Measurements from ENCODE around the gene CASKIN2. TPM values are rescaled to one million over a fixed set of nuclear protein-coding genes. Genes with fewer than 3 reads are reported as not detected.

CASKIN2 gene
- total and polyA plus RNA-seq, 4 donors: 4.0 to 63.4 (median 35.2) TPM

GRCh38 chr17:75499313-75500022, 15.9 kb downstream of the CASKIN2 start:
- H3K27me3 ChIP-seq (ENCODE audit: control insufficient read depth in 1 of 2, insufficient read depth in 2 of 2, low read length in 1 of 2): no peaks in the 10 kb centered on the region
- no peak overlapping the region for H3K4me3 ChIP-seq (ENCODE audit: low read length in 2 of 2)
- WGBS, 2 donors: 47 to 51% methylated on average over 16 of the region's 16 CpGs
- no peak for DNase-seq
- intact Hi-C loops (cut with DNase I): no loop called here
- no peaks in the 10 kb centered on the region for H3K9me3 ChIP-seq (ENCODE audit: control insufficient read depth, low read length)
- ATAC-seq (ENCODE audit: low FRiP score): no peak
- H3K4me1 ChIP-seq (ENCODE audit: control insufficient read depth in 1 of 2, insufficient read depth in 2 of 2, low read length in 2 of 2): no peaks in the 10 kb centered on the region
- H3K36me3 ChIP-seq (ENCODE audit: control insufficient read depth in 1 of 2, insufficient read depth in 2 of 2, low read length in 1 of 2): peaks cover 0 to 4% of the 10 kb centered on the region in 2 donors
- no peak overlapping the region for H3K27ac ChIP-seq (ENCODE audit: low read depth in 1 of 2, low read length in 2 of 2)

- Histone ChIP-seq H3K27me3 (ENCODE audit: control insufficient read depth in 1 of 2, insufficient read depth in 2 of 2, low read length in 1 of 2) (no peaks in the 10 kb centered on the region), H3K36me3 (ENCODE audit: control insufficient read depth in 1 of 2, insufficient read depth in 2 of 2, low read length in 1 of 2) (peaks cover 0 to 4% of the 10 kb centered on the region in 2 donors), H3K27ac (ENCODE audit: low read depth in 1 of 2, low read length in 2 of 2) (no peak overlapping the region), H3K9me3 (ENCODE audit: control insufficient read depth, low read length) (no peaks in the 10 kb centered on the region), H3K4me3 (ENCODE audit: low read length in 2 of 2) (no peak overlapping the region), H3K4me1 (ENCODE audit: control insufficient read depth in 1 of 2, insufficient read depth in 2 of 2, low read length in 2 of 2) (no peaks in the 10 kb centered on the region)
- ATAC-seq (ENCODE audit: low FRiP score): no peak
- WGBS, 2 donors: 66 to 69% methylated on average over 13 to 16 of the region's 16 CpGs
- intact Hi-C loops (cut with DNase I): no loop called here
- no peak for DNase-seq
These were observed 16.6 kb downstream of the CASKIN2 start for GRCh38 chr17:75498726-75499213.

DNA sequence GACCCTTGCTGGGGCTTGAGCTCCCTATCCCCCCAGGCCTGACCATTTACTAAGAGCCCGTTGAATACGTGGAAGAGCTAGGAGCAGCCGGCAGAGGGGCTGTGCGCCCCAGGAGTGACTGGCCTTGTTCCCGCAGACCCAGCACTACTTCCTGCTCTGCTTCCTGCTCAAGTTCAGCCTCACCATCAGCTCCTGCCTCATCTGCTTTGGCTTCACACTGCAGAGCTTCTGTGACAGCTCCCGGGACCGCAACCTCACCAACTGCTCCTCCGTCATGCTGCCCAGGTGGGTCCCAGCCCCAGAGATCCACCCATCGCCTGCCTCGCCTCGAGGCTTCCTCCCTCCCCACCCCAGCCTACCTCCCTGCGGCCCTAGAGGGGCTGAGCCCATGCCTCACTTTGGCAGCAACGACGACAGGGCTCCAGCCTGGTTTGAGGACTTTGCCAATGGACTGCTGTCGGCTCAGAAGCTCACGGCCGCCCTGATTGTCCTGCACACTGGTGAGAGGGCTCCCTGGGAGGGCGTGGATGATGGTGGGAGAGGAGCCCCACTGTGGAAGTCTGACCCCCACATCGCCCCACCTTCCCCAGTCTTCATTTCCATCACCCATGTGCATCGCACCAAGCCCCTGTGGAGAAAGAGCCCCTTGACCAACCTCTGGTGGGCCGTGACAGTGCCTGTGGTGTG, 17.2 kb downstream of the CASKIN2 start:
- WGBS, 2 donors: 82 to 84% methylated on average over 21 of the region's 21 CpGs
- no peak for ATAC-seq (ENCODE audit: low FRiP score)
- DNase-seq: no peak
- H3K4me3 ChIP-seq (ENCODE audit: low read length in 2 of 2): no peak overlapping the region
- H3K9me3 ChIP-seq (ENCODE audit: control insufficient read depth, low read length): no peaks in the 10 kb centered on the region
- H3K36me3 ChIP-seq (ENCODE audit: control insufficient read depth in 1 of 2, insufficient read depth in 2 of 2, low read length in 1 of 2): peaks cover 0 to 4% of the 10 kb centered on the region in 2 donors
- no peaks in the 10 kb centered on the region for H3K27me3 ChIP-seq (ENCODE audit: control insufficient read depth in 1 of 2, insufficient read depth in 2 of 2, low read length in 1 of 2)
- no peak overlapping the region for H3K27ac ChIP-seq (ENCODE audit: low read depth in 1 of 2, low read length in 2 of 2)
- intact Hi-C loops (cut with DNase I): no loop called here
- no peaks in the 10 kb centered on the region for H3K4me1 ChIP-seq (ENCODE audit: control insufficient read depth in 1 of 2, insufficient read depth in 2 of 2, low read length in 2 of 2)

DNA sequence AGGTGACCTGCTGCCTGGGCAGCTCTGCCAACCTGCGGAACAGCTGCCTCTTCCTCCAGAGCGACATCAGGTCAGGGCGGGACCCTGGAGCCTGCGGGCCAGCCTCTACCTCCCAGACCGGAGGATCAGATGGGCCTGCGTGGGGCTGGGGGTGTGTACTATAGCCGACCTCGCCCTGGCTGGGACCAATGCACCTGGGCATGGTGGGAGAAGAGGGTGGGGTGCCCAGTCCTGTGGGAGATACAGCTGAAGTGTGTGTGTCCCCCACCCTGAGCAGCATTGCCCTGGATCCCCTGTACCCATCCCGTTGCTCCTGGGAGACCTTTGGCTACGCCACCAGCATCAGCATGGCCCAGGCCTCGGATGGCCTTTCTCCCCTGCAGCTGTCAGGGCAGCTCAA, 19.3 kb downstream of the CASKIN2 start:
- H3K36me3 ChIP-seq (ENCODE audit: control insufficient read depth in 1 of 2, insufficient read depth in 2 of 2, low read length in 1 of 2): peaks cover 0 to 4% of the 10 kb centered on the region in 2 donors
- no peaks in the 10 kb centered on the region for H3K4me1 ChIP-seq (ENCODE audit: control insufficient read depth in 1 of 2, insufficient read depth in 2 of 2, low read length in 2 of 2)
- H3K4me3 ChIP-seq (ENCODE audit: low read length in 2 of 2): no peak overlapping the region
- intact Hi-C loops (cut with DNase I): no loop called here
- no peak overlapping the region for H3K27ac ChIP-seq (ENCODE audit: low read depth in 1 of 2, low read length in 2 of 2)
- H3K27me3 ChIP-seq (ENCODE audit: control insufficient read depth in 1 of 2, insufficient read depth in 2 of 2, low read length in 1 of 2): no peaks in the 10 kb centered on the region
- 92 to 93% methylated on average over 10 to 11 of the region's 11 CpGs for WGBS, 2 donors
- no peaks in the 10 kb centered on the region for H3K9me3 ChIP-seq (ENCODE audit: control insufficient read depth, low read length)
- ATAC-seq (ENCODE audit: low FRiP score) (no peak), DNase-seq (no peak)

GRCh38 chr17:75494326-75494877, 20.9 kb downstream of the CASKIN2 start:
- intact Hi-C loops (cut with DNase I): no loop called here
- no peak overlapping the region for H3K4me3 ChIP-seq (ENCODE audit: low read length in 2 of 2)
- WGBS, 2 donors: 86 to 89% methylated on average over 14 of the region's 14 CpGs
- peak in 1 of 2 donors; percentile 28 for DNase-seq
- no peak overlapping the region for H3K27ac ChIP-seq (ENCODE audit: low read depth in 1 of 2, low read length in 2 of 2)
- H3K4me1 ChIP-seq (ENCODE audit: control insufficient read depth in 1 of 2, insufficient read depth in 2 of 2, low read length in 2 of 2): no peaks in the 10 kb centered on the region
- H3K27me3 ChIP-seq (ENCODE audit: control insufficient read depth in 1 of 2, insufficient read depth in 2 of 2, low read length in 1 of 2): no peaks in the 10 kb centered on the region
- ATAC-seq (ENCODE audit: low FRiP score): no peak
- H3K9me3 ChIP-seq (ENCODE audit: control insufficient read depth, low read length): no peaks in the 10 kb centered on the region
- H3K36me3 ChIP-seq (ENCODE audit: control insufficient read depth in 1 of 2, insufficient read depth in 2 of 2, low read length in 1 of 2): peaks cover 0 to 4% of the 10 kb centered on the region in 2 donors

DNA sequence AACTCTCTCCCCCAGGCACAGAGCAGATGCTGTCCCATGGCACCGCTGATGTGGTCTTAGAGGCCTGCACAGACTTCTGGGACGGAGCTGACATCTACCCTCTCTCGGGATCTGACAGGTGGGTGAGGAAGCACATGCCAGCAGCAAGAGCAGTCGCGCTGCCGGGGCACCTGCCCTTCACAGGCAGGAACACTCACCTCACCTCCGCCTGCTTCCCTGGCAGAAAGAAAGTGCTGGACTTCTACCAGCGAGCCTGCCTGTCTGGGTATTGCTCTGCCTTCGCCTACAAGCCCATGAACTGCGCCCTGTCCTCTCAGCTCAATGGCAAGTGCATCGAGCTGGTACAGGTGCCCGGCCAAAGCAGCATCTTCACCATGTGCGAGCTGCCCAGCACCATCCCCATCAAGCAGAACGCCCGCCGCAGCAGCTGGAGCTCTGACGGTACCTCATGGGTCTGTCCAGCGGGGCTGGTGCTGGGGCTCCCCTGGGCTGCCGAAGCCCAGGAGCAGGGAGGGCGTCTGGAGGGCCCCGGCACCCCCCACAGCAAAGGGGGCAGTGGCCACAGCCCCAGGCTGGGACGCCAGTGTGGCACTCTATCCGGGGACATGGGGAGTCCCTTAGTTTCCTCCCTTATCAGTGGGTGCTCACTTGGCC, 21.7 kb downstream of the CASKIN2 start:
- Histone ChIP-seq H3K4me1 (ENCODE audit: control insufficient read depth in 1 of 2, insufficient read depth in 2 of 2, low read length in 2 of 2) (no peaks in the 10 kb centered on the region), H3K9me3 (ENCODE audit: control insufficient read depth, low read length) (no peaks in the 10 kb centered on the region), H3K27ac (ENCODE audit: low read depth in 1 of 2, low read length in 2 of 2) (no peak overlapping the region), H3K4me3 (ENCODE audit: low read length in 2 of 2) (no peak overlapping the region), H3K36me3 (ENCODE audit: control insufficient read depth in 1 of 2, insufficient read depth in 2 of 2, low read length in 1 of 2) (peaks cover 0 to 4% of the 10 kb centered on the region in 2 donors), H3K27me3 (ENCODE audit: control insufficient read depth in 1 of 2, insufficient read depth in 2 of 2, low read length in 1 of 2) (no peaks in the 10 kb centered on the region)
- 93% methylated on average over 23 of the region's 23 CpGs for WGBS, 2 donors
- intact Hi-C loops (cut with DNase I): no loop called here
- no peak for DNase-seq
- no peak for ATAC-seq (ENCODE audit: low FRiP score)

DNA sequence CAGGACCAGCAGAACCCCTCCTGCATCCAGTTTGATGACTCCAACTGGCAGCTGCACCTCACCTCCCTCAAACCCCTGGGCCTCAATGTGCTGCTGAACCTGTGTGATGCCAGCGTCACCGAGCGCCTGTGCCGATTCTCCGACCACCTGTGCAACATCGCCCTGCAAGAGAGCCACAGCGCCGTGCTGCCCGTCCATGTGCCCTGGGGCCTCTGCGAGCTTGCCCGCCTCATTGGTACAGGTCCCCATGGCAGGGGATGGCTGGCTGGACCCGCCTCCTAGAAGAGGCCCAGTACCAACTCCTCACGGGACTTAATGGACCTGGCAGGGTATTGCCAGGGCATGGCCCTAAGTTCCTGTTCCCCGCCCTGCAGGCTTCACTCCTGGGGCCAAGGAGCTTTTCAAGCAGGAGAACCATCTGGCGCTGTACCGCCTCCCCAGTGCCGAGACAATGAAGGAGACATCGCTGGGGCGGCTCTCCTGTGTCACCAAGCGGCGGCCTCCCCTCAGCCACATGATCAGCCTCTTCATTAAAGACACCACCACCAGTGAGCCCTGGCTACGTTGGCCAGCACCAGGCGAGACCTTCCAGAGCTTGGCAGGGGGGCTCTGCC, 22.7 kb downstream of the CASKIN2 start:
- 88 to 92% methylated on average over 23 of the region's 23 CpGs for WGBS, 2 donors
- no peak overlapping the region for H3K27ac ChIP-seq (ENCODE audit: low read depth in 1 of 2, low read length in 2 of 2)
- H3K27me3 ChIP-seq (ENCODE audit: control insufficient read depth in 1 of 2, insufficient read depth in 2 of 2, low read length in 1 of 2): no peaks in the 10 kb centered on the region
- DNase-seq (no peak), ATAC-seq (ENCODE audit: low FRiP score) (no peak)
- H3K4me3 ChIP-seq (ENCODE audit: low read length in 2 of 2): no peak overlapping the region
- intact Hi-C loops (cut with DNase I): no loop called here
- peaks cover 0 to 4% of the 10 kb centered on the region in 2 donors for H3K36me3 ChIP-seq (ENCODE audit: control insufficient read depth in 1 of 2, insufficient read depth in 2 of 2, low read length in 1 of 2)
- H3K4me1 ChIP-seq (ENCODE audit: control insufficient read depth in 1 of 2, insufficient read depth in 2 of 2, low read length in 2 of 2): no peaks in the 10 kb centered on the region
- no peaks in the 10 kb centered on the region for H3K9me3 ChIP-seq (ENCODE audit: control insufficient read depth, low read length)

GRCh38 chr17:75491680-75492079, 23.7 kb downstream of the CASKIN2 start:
- ATAC-seq (ENCODE audit: low FRiP score) (no peak), DNase-seq (no peak)
- H3K36me3 ChIP-seq (ENCODE audit: control insufficient read depth in 1 of 2, insufficient read depth in 2 of 2, low read length in 1 of 2): peaks cover 0 to 4% of the 10 kb centered on the region in 2 donors
- no peaks in the 10 kb centered on the region for H3K27me3 ChIP-seq (ENCODE audit: control insufficient read depth in 1 of 2, insufficient read depth in 2 of 2, low read length in 1 of 2)
- no peaks in the 10 kb centered on the region for H3K4me1 ChIP-seq (ENCODE audit: control insufficient read depth in 1 of 2, insufficient read depth in 2 of 2, low read length in 2 of 2)
- 90% methylated on average over 15 of the region's 15 CpGs for WGBS, 2 donors
- H3K9me3 ChIP-seq (ENCODE audit: control insufficient read depth, low read length): no peaks in the 10 kb centered on the region
- H3K27ac ChIP-seq (ENCODE audit: low read depth in 1 of 2, low read length in 2 of 2): no peak overlapping the region
- H3K4me3 ChIP-seq (ENCODE audit: low read length in 2 of 2): no peak overlapping the region
- intact Hi-C loops (cut with DNase I): no loop called here

Measured in aorta (tissue), 5 donors.